ENCODE results near the gene ANTKMT.

DNA sequence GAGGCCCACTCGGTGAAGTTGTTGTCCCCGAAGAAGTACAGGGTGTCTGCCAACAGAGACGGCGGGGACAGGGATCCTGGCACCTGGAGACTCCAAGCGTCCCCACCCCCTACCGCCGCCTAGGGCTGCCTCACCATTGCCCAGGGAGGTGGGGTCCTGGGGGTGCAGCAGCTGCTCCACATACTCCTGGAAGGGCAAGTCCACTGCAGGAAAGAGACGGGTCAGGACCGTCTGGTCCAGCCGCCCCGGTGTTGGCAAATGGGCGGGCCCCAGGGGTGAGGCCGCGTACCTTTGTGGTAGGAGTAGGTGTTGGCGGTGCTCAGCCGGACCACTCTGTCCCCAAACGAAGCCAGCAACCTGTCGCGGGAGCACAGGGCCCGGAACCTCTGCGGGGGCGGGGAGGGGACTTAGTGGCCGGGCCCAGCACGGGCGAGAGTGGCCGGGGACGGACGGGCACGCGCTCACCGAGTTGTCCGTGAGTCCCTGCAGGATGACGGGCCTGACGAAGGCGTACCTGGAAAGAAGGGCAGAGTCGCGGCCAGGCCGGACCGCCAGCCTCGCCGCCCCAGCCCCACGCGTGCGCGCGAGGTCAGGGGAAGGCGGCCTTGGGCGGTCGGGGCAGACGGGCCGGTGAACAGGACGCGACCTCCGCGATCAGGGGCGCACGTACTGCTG lies 37.4 kb upstream of the ANTKMT start:
- TF ChIP-seq, protein P1, sequence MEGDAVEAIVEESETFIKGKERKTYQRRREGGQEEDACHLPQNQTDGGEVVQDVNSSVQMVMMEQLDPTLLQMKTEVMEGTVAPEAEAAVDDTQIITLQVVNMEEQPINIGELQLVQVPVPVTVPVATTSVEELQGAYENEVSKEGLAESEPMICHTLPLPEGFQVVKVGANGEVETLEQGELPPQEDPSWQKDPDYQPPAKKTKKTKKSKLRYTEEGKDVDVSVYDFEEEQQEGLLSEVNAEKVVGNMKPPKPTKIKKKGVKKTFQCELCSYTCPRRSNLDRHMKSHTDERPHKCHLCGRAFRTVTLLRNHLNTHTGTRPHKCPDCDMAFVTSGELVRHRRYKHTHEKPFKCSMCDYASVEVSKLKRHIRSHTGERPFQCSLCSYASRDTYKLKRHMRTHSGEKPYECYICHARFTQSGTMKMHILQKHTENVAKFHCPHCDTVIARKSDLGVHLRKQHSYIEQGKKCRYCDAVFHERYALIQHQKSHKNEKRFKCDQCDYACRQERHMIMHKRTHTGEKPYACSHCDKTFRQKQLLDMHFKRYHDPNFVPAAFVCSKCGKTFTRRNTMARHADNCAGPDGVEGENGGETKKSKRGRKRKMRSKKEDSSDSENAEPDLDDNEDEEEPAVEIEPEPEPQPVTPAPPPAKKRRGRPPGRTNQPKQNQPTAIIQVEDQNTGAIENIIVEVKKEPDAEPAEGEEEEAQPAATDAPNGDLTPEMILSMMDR (IDR thresholded peaks at IDR 0.05; ENCODE audit: insufficient read depth, low read length, poor library complexity, severe bottlenecking), result no peak
- no peak for TF ChIP-seq EZH2phosphoT487 (conservative IDR thresholded peaks at IDR 0.05; ENCODE audit: low read length)

All from SU-DHL-6 (cell line).